Activated CD4-positive, CD25-positive, alpha-beta regulatory T cell (primary cell): ENCODE results near the gene EXOC4.

Experiments used
- DNase-seq, 4 experiments: peaks; one replicate each; lab custom pipeline; 2025; lab: John Stamatoyannopoulos, UW

EXOC4 gene

DNA sequence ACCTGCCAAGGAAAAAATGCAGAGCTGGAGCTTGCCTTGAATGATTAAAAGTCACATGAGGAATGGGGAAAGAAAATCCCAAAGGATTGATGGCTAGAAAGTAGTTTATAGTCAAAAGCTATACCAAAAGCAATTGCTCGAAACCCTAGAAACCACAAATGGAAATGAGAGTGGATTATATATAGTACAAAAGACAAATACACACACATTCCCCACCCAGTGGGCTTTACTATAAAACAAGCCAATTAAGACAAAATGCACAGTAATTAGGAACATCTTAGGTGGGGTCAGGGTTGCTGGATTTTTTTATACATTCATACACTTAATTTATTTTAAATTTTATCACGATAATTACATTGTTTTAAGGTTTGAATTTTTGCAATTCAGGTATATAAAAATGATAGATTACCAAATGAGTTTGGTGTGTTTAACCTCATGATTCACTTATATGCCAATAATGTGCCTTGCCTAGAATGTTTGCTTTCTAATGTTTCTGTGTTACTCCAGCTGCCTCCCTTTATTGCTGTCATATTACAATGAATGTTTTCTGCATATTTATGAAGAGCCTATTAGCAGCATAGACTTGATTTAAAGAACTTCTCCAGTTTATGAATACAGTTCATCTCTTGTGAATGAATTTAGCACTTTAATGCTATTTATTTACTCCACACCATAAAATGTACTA lies 421.3 kb downstream of the EXOC4 start:
- DNase-seq, result no peak

DNA sequence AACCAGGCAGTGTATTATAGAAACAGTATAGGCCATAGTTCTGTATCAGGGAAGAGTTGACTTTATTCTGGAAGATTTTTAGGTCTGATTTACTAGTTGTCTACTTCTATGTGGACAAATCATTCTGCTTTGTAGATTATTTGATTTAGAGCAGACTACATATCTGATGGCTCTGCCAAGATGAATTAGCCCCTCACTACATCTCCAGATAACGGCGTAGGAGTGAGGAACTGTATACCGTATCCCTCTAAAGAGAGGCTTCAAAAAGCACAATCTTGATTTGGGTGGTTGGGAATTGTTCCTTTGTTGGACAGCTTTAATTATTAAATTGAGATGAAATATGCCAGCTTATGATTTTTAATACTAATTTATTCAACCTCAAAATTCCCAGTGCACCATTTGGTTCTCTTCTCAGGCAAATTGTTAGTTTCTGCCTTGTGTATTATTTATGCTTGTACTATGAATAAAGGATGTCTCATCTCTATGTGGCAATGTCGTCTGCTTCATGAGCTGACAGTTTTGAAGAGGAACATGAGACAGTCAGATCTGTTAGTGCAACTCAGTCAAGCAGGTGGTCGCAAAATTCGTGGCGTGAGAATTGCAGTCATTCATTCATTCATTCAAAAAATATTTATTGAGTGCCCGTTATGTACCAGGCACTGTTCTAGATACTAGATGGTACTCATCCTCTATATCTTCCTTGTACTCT lies 422.8 kb downstream of the EXOC4 start:
- no peak for DNase-seq

DNA sequence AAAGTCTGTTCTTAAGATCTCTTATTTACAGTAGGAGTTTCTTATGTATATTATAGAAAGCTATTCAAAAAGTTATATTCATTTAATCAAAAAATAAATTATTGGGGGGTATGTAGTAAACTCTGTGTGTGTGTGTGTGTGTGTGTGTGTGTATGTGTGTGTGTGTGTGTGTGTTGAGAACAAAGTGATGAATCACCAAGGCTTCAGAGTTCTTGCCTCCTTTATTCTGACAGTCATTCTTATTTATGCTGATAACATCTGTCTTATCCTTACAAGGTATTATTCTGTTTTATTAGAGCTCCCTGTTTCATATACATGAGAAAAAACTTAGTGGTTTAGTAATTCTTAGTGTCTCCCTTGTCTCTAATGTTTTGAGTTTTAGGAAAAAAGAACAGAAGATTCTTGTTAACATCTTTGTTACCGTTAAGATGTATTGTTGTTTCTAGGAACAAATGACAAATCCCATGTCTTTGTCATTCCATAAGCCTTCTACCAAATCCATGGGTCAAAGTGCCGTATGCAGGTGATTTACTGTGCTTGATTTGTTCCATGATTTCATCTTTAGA lies 424.0 kb downstream of the EXOC4 start:
- DNase-seq, result no peak

DNA sequence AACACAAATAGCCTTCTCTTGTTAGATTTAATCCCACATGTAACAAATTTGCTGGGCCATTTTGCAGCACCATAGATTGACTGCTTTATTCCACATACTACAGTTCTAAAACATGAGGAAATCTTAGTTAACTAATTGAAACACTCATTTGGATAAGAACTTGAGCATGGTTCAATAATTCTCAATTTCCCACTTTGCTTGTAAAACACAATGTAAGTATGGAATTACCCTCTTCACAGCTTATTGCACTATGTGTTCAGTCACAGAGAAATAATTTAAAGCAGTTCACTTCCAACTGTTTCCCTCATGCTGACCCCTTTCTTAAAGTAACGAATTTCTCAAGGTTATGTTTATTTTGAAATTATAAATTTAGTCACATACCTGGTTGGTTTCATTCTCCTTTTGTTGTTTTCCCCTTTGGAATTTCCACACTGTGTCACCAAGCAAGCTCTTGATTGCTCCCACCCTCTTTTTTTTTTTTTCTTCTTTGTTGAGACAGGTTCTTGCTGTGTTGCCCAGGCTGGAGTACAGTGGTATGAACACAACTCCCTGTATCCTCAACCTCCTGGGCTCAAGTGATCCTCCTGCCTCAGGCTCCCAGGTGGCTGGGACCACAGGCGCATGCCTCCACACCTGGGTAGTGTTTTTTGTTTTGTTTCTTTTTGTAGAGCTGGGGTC lies 425.4 kb downstream of the EXOC4 start:
- DNase-seq, result no peak

DNA sequence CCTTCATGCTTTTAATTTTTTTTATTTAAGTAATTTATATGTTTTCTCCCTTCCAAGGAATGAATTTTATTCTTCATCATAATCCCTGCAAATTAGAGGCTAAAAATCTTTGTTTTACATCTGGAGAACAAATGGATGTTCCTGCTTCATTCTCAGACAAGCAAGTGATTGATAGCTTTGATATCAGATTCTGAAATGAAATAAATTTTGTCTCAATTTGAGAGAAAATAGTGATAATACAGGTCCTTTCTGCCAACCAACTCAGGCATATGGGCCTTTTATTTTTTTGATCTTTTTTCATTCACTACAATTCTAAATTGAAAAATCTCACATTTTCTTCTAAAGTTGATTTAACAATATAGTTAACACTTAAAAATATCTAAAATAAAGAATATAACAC lies 427.1 kb downstream of the EXOC4 start:
- DNase-seq, result no peak

DNA sequence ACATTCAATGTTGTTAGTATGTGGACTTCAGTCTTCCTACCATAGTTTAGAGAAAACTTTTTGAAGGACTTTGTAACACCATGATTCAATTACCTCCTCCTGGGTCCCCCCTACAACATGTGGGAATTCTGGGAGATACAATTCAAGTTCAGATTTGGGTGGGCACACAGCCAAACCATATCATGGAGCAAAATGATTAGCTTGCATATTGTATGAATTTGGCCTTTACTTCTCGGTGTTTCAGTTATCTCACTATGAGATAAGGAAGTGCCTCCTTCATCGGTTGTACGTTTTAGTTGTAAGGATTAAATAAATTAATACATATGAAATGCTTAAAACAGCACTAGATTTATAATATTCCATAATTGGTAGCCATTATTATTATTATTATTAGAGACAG lies 428.7 kb downstream of the EXOC4 start:
- no peak for DNase-seq

DNA sequence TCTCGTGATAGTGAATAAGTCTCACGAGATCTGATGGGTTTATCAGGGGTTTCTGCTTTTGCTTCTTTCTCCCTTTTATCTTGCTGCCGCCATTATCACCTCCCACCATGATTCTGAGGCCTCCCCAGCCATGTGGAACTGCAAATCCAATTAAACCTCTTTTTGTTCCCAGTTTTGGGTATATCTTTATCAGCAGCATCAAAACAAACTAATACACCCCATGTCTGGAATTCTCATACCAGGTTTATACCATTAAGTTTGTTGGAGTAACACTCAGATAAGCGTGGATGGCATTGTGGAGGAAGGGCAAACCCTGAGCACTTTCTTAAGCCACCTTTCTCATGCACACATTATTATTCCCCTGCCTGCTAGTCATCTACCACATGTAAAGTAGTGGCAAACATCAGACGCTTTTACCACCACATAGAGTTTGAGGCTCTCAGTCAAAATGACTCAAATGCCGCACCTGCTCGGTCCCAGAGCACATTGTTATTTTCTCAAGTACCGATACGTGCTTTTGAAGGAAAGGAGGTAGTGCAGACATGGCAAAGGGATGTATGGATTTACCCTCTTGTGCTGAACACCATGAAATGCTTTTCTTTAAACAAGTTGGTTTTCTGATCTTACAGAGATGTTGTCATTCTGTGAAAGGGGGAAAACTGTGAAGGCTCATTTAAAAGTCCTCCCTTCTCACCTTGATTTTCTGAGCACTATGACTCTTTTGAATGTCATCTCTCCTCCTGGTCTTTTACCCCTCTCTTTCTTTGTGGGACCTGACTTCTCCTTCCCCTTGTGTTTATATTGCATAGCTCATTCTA lies 429.7 kb downstream of the EXOC4 start:
- DNase-seq, result no peak

DNA sequence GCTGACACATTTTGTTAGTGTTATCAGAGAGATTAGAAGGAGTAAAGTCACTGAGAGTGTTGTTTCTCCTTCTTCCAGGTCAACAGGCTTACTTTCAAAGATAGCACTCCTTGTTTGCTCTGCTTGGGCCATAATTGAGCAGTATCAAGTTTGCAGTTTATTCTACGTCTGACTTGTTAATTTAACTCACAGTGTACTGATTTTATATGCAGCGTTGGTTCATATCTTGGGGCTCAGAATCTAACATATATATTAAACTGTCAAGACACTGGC lies 430.2 kb downstream of the EXOC4 start:
- DNase-seq, result no peak

DNA sequence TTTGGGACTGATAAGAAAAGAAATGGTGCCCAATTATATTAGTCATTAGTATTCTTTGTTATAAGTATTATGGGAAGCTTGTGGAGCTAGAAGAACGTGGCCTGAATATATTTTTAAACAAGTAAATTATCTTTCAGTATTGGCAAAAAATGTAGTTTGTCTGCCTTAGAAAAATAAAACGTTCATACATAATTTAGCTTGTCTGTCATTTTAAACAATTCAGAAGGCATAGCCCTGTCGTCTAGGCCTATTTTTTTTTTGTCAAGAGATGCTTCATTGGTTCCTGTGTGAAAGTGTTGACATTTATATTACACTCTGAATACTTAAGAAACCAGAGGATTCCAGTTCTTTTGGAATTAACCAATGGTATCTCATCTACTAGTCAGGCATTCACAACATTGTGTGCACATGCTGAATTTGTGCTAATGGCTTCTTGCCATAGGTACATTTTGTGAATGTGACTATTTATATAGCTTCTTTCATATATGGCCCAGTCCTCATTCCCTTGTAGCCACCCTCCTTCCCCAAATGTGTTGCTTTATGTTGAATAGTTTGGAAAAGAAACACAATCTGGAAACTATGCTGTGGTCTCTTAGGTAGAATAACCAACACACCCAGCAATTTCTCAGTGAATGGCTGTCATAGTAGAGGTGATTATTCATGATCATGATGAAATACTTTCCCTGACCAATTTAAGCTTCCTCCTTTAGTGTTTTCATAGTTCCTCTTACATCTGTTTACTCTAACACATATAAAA lies 435.8 kb downstream of the EXOC4 start:
- DNase-seq, result no peak

DNA sequence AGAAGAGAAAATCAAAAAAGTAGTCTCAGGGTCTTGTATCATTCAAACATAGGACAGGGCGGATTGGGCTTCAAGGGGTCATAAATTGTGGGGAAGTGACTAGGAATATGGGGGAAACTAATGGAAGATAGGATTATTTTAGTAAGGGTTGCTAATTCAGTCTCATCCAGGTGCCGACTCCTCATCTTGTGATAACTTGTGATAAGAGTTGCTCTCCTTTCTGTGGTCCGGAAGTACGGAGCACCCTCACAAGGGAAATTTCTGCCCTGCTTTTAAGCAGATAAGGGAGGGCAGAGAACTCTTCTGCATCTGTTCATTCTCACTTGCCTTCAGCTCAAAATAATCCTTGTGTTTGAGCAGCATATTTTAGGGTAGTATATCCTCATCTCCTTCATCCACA lies 437.9 kb downstream of the EXOC4 start:
- DNase-seq, result no peak

DNA sequence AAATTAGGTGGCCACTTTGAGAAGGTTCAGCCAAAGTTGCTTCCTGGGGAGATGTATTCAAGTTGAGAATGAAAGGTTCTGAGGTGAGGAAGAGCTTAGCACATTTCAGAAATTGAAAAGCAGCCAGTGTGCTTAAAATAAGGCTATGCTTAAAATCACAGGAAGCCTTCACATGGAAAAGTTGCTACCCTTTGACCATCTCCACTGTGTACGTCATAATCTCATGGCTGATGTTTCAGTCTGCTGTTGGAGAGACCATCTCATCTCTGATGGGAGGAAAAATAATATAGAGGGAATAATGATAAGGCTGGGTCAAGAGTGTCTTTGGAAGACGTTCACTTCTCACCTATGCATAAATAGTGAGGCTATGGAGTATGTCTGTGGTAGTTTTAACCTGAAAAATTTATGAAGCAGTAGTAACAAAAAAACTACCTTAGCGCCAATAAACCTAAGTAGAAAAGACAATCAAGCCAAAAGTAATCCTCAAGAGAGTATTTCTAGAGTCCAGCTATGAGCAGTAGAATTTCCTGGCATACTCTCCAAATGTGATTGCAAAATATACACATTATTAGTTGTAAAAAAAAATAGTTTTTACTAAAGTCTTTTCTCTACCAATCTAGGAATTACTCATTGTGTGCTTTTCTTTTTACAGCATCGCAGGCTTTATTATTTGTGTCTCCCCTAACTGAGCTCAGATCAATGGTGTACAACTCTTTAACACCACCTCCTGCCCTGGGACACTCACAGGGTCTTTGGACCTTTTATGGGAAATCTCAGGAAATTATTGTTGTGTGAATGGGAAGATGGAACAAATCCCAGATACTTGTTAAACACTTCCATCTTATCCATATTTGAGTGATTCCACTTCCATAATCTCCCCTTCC lies 439.1 kb downstream of the EXOC4 start:
- no peak for DNase-seq

DNA sequence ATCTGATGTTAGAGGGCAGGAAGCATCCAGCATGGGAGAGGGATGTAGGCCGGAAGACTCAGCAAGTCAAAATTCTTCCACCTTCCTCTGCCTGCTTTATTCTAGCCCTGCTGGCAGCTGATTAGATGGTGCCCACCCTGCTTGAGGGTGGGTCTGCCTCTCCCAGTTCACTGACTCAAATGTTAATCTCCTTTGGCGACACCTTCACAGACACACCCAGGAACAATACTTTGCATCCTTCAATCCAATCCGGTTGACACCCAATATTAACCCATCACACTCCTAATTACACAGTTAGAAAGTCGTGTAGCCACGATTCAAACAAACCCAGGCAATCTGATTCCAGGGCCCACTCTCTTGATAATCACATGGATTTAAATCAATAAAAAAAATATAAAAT lies 440.4 kb downstream of the EXOC4 start:
- no peak for DNase-seq

DNA sequence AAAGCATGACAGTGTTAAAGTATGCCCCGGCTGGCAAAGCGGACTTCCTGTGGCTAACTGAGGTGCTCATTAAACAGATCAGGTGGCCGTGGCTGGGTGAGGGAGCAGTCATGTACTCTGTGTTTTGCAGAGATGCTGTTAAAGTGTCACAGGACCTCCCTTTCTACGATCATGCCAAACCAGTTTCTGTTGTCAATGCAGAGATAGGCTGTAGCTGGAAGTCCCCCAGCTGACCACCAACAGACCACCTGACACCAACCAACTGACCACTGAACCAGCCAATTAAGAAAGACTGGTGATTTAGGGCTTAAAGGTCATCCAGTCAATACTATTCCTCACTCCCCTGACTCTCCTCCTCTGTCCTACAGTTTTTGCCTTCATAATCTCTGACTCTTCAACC lies 443.2 kb downstream of the EXOC4 start:
- no peak for DNase-seq

DNA sequence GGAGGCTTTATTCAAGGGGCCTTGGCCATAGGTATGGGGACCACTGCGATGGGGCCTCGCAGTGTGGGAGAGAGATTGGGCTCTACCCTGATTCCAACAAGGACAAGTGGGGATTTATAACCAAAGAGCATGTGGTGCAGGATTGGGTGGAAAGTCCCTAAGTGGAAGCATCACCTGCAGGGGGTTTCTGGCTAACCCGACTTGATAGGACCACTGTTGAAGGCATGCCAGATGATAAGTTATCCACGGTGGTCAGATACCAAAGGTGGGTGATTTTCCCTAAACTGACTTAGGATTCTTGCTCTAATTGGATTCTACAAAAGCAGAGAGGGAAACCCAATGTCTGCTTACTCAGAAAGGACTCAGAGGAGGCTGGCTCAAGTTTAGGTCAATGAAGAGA lies 444.7 kb downstream of the EXOC4 start:
- DNase-seq, result no peak

DNA sequence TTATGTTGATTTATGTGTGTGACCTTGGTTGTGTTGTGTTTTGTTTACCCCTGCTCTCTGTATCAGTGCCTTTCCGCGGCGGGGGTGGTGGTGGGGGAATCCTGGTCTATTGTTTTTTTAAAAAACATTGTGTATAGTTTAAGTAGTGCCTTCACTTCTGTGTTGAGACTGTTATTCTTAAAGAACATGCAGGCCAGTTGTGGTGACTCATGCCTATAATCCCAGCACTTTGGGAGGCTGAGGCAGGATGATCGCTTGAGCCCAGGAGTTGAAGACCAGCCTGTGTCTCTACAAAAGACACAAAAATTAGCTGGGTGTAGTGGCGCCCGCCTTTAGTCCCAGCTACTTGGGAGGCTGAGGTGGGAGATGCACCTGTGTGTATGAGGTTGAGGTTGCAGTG lies 445.2 kb downstream of the EXOC4 start:
- no peak for DNase-seq

DNA sequence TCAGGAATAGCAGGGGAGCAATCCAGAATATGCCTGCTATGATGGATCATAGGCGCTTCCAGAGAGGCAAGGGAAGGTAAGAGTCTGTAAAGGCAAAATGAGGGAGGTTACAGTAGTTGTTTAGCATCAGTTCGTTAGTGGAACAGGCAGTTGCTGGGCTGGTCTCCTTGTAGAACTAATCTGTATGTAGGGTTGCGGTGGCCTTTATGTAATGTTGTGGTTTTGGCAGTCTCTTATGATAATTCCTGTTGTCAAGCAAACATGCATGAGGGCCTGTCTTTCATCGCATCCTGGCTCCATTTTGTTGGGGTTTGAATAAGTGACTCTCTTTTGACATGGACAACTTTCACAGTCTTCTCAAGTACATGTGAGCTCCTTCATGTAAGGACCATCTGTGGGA lies 446.5 kb downstream of the EXOC4 start:
- no peak for DNase-seq

DNA sequence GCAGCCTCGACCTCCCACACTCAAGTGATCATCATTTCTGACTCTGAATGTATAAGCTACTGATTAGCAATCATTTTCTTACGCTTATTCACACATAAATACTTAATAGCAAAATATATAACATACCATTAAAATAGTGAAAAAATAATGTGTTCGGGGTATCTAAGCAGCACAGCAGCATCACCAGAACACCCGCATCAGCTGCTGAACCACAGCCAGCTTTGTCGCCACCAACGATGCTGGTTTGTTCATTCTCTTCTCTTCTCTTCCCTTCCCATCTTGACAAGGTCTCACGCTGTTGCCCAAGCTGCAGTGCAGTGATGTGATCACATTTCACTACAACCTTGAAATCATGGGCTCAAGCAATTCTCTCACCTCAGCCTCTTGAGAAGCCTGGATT lies 449.2 kb downstream of the EXOC4 start:
- no peak for DNase-seq

DNA sequence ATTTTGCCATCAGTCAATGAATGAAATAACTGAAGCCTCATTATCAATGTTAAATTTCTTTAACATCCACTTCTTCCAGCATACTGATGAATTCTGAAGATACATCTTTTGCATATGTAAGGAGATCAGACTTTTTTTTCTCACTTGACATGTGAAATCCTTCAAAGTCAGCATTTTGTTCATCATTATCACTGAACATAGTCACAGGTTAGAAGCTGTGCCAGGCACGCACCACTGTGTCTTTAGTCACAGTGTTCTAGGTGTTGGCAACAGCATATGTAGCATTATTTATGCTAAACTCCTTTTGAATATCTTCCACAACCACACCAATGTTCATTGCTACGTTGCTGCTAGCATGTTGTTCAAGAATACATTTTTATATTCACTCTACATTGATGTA lies 450.1 kb downstream of the EXOC4 start:
- no peak for DNase-seq

DNA sequence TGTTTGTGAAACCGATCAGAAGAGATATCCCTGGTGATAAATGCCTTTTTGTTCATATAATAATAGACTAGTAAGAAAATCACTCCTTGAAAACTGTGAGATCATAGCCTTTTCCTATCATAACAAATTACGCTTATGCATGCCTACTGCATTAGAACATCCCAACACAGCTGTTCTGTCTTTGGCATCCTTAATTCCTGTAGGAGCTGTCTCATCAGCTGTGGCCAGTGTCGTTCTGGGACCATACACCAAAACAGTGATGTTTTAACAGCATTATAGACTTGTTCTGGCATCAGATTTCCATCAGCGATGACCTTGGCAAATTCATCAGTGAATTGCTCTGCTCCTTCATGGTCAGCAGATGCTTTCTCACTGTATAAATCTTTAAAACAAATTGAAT lies 450.7 kb downstream of the EXOC4 start:
- DNase-seq, result no peak

DNA sequence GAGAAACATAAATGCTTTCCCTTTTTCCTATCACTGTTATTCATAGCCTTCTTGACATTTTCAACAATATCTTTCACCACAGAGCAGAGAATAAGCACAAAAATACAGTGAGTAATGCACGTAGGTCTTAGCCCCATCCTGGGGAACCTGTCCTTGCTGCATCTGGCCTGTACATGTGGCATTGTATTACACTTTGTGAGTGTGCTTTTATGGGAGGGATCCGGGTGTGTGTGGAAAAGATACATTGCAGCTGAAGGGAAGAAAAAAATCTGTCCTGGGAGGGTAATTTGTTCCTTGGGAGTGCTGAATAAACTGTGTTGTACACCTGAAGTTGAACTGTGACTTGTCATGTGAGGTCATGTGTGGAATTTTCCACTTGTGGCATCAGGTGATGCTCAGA lies 451.6 kb downstream of the EXOC4 start:
- DNase-seq, result no peak

DNA sequence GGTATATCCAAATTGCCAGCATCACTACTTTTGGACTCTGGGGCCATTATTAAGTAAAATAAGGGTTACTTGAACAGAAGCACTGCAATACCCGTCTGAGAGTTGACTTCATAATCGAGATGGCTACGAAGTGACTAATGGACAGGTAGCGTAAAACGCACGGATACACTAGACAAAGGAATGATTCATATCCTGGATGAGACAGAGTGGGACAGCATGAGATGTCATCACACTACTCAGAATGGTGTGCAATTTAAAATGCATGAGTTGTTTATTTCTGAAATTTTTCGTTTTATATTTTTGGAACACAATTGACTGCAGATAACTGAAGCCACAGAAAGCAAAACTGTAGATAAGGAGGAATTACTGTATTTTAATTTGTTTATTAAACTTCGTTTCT lies 452.7 kb downstream of the EXOC4 start:
- no peak for DNase-seq
